22Rv1 (cell line): ENCODE data around the gene MAML3.

Experiments
- CTCF ChIP-seq: fragments of 450-650 bp; IDR thresholded peaks from 2 replicates; pipeline ENCODE4 v1.5.1; 2017; ENCODE audit warnings: mild to moderate bottlenecking
- ZFX ChIP-seq: fragments of 450-650 bp; IDR thresholded peaks from 2 replicates; pipeline ENCODE4 v1.6.1; 2017; ENCODE audit warnings: antibody characterized with exemption, borderline replicate concordance

GRCh38 chr4:139887962-139888735, 265.8 kb downstream of the MAML3 start:
- no peak for TF ChIP-seq CTCF
- TF ChIP-seq ZFX: no peak
